Measurements from ENCODE around the gene NOB1. TPM values are rescaled to one million over a fixed set of nuclear protein-coding genes. Genes with fewer than 3 reads are reported as not detected.

Gene NOB1
- total and polyA plus RNA-seq, 4 donors, result 6.9 to 19.7 (median 12.5) TPM

DNA sequence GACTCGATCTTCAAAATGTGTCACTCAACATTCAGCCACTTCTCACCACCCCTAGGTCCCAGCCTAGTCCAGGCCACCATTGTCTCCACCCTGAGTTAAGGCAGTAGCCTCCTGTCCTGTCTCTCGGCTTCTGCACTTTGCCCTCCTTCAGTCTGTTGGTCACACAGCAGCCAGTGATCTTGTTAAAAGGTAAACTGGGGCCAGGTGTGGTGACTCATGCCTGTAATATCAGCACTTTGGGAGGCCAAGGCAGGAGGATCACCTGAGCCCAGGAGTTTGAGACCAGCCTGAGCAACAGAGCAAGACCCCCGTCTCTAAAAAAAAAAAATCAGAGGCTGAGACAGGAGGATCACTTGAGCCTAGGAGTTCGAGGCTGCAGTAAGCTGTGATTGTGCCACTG lies 33.2 kb upstream of the NOB1 start:
- Histone ChIP-seq H3K9ac (ENCODE audit: low read depth in 1 of 2, low read length in 2 of 2) (no peak overlapping the region), H3K4me3 (ENCODE audit: low read depth in 1 of 3, low read length in 3 of 3) (no peak overlapping the region), H3K27ac (ENCODE audit: low read depth in 1 of 2, low read length in 2 of 2) (no peak overlapping the region), H3K36me3 (ENCODE audit: control insufficient read depth in 4 of 4, insufficient read depth in 3 of 4, low read depth in 1 of 4, low read length in 3 of 4) (peaks cover 5 to 17% (median 6%) of the 10 kb centered on the region in 4 donors), H3K4me1 (ENCODE audit: control insufficient read depth in 4 of 4, insufficient read depth in 4 of 4, low read length in 3 of 4) (no peaks in the 10 kb centered on the region), H3K27me3 (ENCODE audit: control insufficient read depth in 4 of 4, insufficient read depth in 4 of 4, low read length in 3 of 4) (no peaks in the 10 kb centered on the region), H3K9me3 (ENCODE audit: control insufficient read depth in 4 of 4, low read length in 3 of 4) (no peaks in the 10 kb centered on the region)
- no peak for DNase-seq (ENCODE audit: low spot score)
- no peak for TF ChIP-seq HNF4A (conservative IDR thresholded peaks at IDR 0.05)
- TF ChIP-seq ZBTB33 (IDR thresholded peaks at IDR 0.05), result no peak
- no peak for TF ChIP-seq FOXA1 (IDR thresholded peaks at IDR 0.05)
- TF ChIP-seq MAX (IDR thresholded peaks at IDR 0.05), result no peak
- no peak for TF ChIP-seq RAD21 (IDR thresholded peaks at IDR 0.05)
- TF ChIP-seq HNF4G (IDR thresholded peaks at IDR 0.05), result no peak
- TF ChIP-seq SP1 (IDR thresholded peaks at IDR 0.05), result no peak
- no peak for TF ChIP-seq EGR1 (IDR thresholded peaks at IDR 0.05; ENCODE audit: low read depth in 2 of 2)
- TF ChIP-seq REST (IDR thresholded peaks at IDR 0.05), result no peak
- TF ChIP-seq JUND (IDR thresholded peaks at IDR 0.05), result no peak
- no peak for TF ChIP-seq TAF1 (conservative IDR thresholded peaks at IDR 0.05)
- no peak for TF ChIP-seq NR2F2 (IDR thresholded peaks at IDR 0.05)
- no peak for TF ChIP-seq RXRA (IDR thresholded peaks at IDR 0.05)
- 92% methylated on average over 4 of the region's 4 CpGs for WGBS

- no peaks in the 10 kb centered on the region for H3K27me3 ChIP-seq (ENCODE audit: control insufficient read depth in 4 of 4, insufficient read depth in 4 of 4, low read length in 3 of 4)
- 96% methylated on average over 6 of the region's 6 CpGs for WGBS
- H3K9me3 ChIP-seq (ENCODE audit: control insufficient read depth in 4 of 4, low read length in 3 of 4), result no peaks in the 10 kb centered on the region
- H3K9ac ChIP-seq (ENCODE audit: low read depth in 1 of 2, low read length in 2 of 2), result no peak overlapping the region
- no peak overlapping the region for H3K27ac ChIP-seq (ENCODE audit: low read depth in 1 of 2, low read length in 2 of 2)
- H3K4me3 ChIP-seq (ENCODE audit: low read depth in 1 of 3, low read length in 3 of 3), result no peak overlapping the region
- H3K36me3 ChIP-seq (ENCODE audit: control insufficient read depth in 4 of 4, insufficient read depth in 3 of 4, low read depth in 1 of 4, low read length in 3 of 4), result peaks cover 5 to 17% (median 6%) of the 10 kb centered on the region in 4 donors
- TF ChIP-seq HNF4G (IDR thresholded peaks at IDR 0.05), result no peak
- no peak for TF ChIP-seq NR2F2 (IDR thresholded peaks at IDR 0.05)
- TF ChIP-seq GABPA (IDR thresholded peaks at IDR 0.05 in 1 of 2, conservative IDR thresholded peaks at IDR 0.05 in 1 of 2), result no peak
- TF ChIP-seq HNF4A (conservative IDR thresholded peaks at IDR 0.05), result no peak
- no peak for TF ChIP-seq JUND (IDR thresholded peaks at IDR 0.05)
- no peak for TF ChIP-seq ATF3 (IDR thresholded peaks at IDR 0.05)
- peaks cover 0 to 3% (median 1%) of the 10 kb centered on the region in 4 donors for H3K4me1 ChIP-seq (ENCODE audit: control insufficient read depth in 4 of 4, insufficient read depth in 4 of 4, low read length in 3 of 4)
- no peak for DNase-seq (ENCODE audit: low spot score)
Measured at GRCh38 chr16:69784586-69784985, 29.9 kb upstream of the NOB1 start.

Measured in liver (tissue), 9 donors.